ENCODE measurements around the gene SHC3. TPM values are rescaled to one million over a fixed set of nuclear protein-coding genes. Genes with fewer than 3 reads are reported as not detected.
"Not testable (repeated sequence)": the region's sequence is repeated elsewhere in the genome, so short reads cannot be mapped to it uniquely, and the experiment has no call there.

SHC3 gene
- 10 to 100 TPM in 1 of 2 donors, 1 to 10 TPM in 1; 6.4 to 12.2 TPM for total RNA-seq
- long read RNA-seq, donor 1, full-length matches to known transcripts = 5 of 8 reads
- long read RNA-seq, donor 1, partial matches to known transcripts = 0 of 8 reads
- long read RNA-seq, donor 1, other reads (novel, unspliced or antisense) = 3 of 8 reads
- long read RNA-seq, donor 2, partial matches to known transcripts = 0 of 4 reads
- long read RNA-seq, donor 2, other reads (novel, unspliced or antisense) = 4 of 4 reads

GRCh38 chr9:89177944-89178829 lies at the start of gene SHC3:
Gene SHC3, minus strand, starts transcription at chr9:89178818. Its CDS starts 358 bp downstream, at chr9:89178460.
- no peak for DNase-seq (ENCODE audit: low spot score)
- intact Hi-C loops (cut with DNase I) = loop anchor here in 1 of 2 donors (10.0 kb wide), 1 partner anchor 153 kb away; no protein-coding TSS in a partner anchor

- intact Hi-C loops (cut with DNase I) = no loop called here
- no peak for DNase-seq (ENCODE audit: low spot score)
Observed at GRCh38 chr9:89225991-89226471, 47.4 kb upstream of the SHC3 start.

- intact Hi-C loops (cut with DNase I) = no loop called here
- no peak for DNase-seq (ENCODE audit: low spot score)
Observed at GRCh38 chr9:89225587-89225986, 47.0 kb upstream of the SHC3 start.

GRCh38 chr9:89225036-89225435 lies 46.4 kb upstream of the SHC3 start:
- DNase-seq (ENCODE audit: low spot score) = no peak
- intact Hi-C loops (cut with DNase I) = no loop called here

GRCh38 chr9:89224633-89225032 lies 46.0 kb upstream of the SHC3 start:
- intact Hi-C loops (cut with DNase I) = no loop called here

GRCh38 chr9:89223396-89223977 lies 44.9 kb upstream of the SHC3 start:
- no peak for DNase-seq (ENCODE audit: low spot score)
- intact Hi-C loops (cut with DNase I) = no loop called here

More at GRCh38 chr9:89224633-89225032, 46.0 kb upstream of the SHC3 start:
- no peak for DNase-seq (ENCODE audit: low spot score)

- intact Hi-C loops (cut with DNase I) = no loop called here
- DNase-seq (ENCODE audit: low spot score) = no peak
Observed at GRCh38 chr9:89219637-89220036, 41.0 kb upstream of the SHC3 start.

GRCh38 chr9:89218040-89218928 lies 39.7 kb upstream of the SHC3 start:
- intact Hi-C loops (cut with DNase I) = no loop called here
- DNase-seq (ENCODE audit: low spot score) = no peak

GRCh38 chr9:89215342-89215741 lies 36.7 kb upstream of the SHC3 start:
- DNase-seq (ENCODE audit: low spot score) = no peak
- intact Hi-C loops (cut with DNase I) = no loop called here

- intact Hi-C loops (cut with DNase I) = no loop called here
- no peak for DNase-seq (ENCODE audit: low spot score)
Observed at GRCh38 chr9:89213396-89213880, 34.8 kb upstream of the SHC3 start.

- no peak for DNase-seq (ENCODE audit: low spot score)
Observed at GRCh38 chr9:89212171-89212570, 33.6 kb upstream of the SHC3 start.

GRCh38 chr9:89209311-89209710 lies 30.7 kb upstream of the SHC3 start:
- intact Hi-C loops (cut with DNase I); DNase-seq (ENCODE audit: low spot score): not testable (repeated sequence)

More at GRCh38 chr9:89212171-89212570, 33.6 kb upstream of the SHC3 start:
- intact Hi-C loops (cut with DNase I) = no loop called here

GRCh38 chr9:89207026-89207425 lies 28.4 kb upstream of the SHC3 start:
- no peak for DNase-seq (ENCODE audit: low spot score)
- intact Hi-C loops (cut with DNase I) = no loop called here

GRCh38 chr9:89204801-89205200 lies 26.2 kb upstream of the SHC3 start:
- intact Hi-C loops (cut with DNase I) = no loop called here
- no peak for DNase-seq (ENCODE audit: low spot score)

GRCh38 chr9:89195131-89195797 lies 16.6 kb upstream of the SHC3 start:
- no peak for DNase-seq (ENCODE audit: low spot score)
- intact Hi-C loops (cut with DNase I) = no loop called here

GRCh38 chr9:89194421-89195130 lies 16.0 kb upstream of the SHC3 start:
- intact Hi-C loops (cut with DNase I) = no loop called here
- DNase-seq (ENCODE audit: low spot score) = no peak

GRCh38 chr9:89191004-89191403 lies 12.4 kb upstream of the SHC3 start:
- intact Hi-C loops (cut with DNase I) = no loop called here
- DNase-seq (ENCODE audit: low spot score) = no peak

- intact Hi-C loops (cut with DNase I) = no loop called here
- no peak for DNase-seq (ENCODE audit: low spot score)
Observed at GRCh38 chr9:89189215-89189614, 10.6 kb upstream of the SHC3 start.

Measured in posterior vena cava (tissue), 2 donors.